Measurements from ENCODE around the gene PLA2G12B. TPM values are rescaled to one million over a fixed set of nuclear protein-coding genes. Genes with fewer than 3 reads are reported as not detected.
A peak's percentile ranks its signal among the peaks of the same experiment; 100 is the strongest.

PLA2G12B gene
- total RNA-seq, 1 experiment from 2014 or later = not detected

- DNase-seq (ENCODE audit: low read depth) = no peak
Measured at GRCh38 chr10:72890086-72890485, 64.5 kb downstream of the PLA2G12B start.

GRCh38 chr10:72889391-72889831 lies 65.2 kb downstream of the PLA2G12B start:
- peak; percentile 26 for DNase-seq (ENCODE audit: low read depth)

GRCh38 chr10:72888151-72888638 lies 66.4 kb downstream of the PLA2G12B start:
- DNase-seq (ENCODE audit: low read depth) = no peak

- DNase-seq (ENCODE audit: low read depth) = no peak
Measured at GRCh38 chr10:72887043-72887442, 67.6 kb downstream of the PLA2G12B start.

- DNase-seq (ENCODE audit: low read depth) = no peak
Measured at GRCh38 chr10:72886621-72887020, 68.0 kb downstream of the PLA2G12B start.

- DNase-seq (ENCODE audit: low read depth) = no peak
Measured at GRCh38 chr10:72885953-72886352, 68.7 kb downstream of the PLA2G12B start.

Other genes starting within 250 kb of the PLA2G12B start
- not detected in 2 replicates for gene OIT3, start 61.1 kb downstream of the PLA2G12B start, total RNA-seq (2014; rRNA removed; shearing (Covaris generic))
- gene P4HA1, start 142.1 kb upstream of the PLA2G12B start, total RNA-seq (2014; rRNA removed; shearing (Covaris generic)) = 165 and 206 TPM in 2 replicates
- gene NUDT13, start 155.6 kb upstream of the PLA2G12B start, total RNA-seq (2014; rRNA removed; shearing (Covaris generic)) = not detected in 2 replicates
- 34.4 and 34.5 TPM in 2 replicates for gene ECD, start 213.2 kb upstream of the PLA2G12B start, total RNA-seq (2014; rRNA removed; shearing (Covaris generic))
- 6.8 and 10.3 TPM in 2 replicates for gene FAM149B1, start 213.3 kb upstream of the PLA2G12B start, total RNA-seq (2014; rRNA removed; shearing (Covaris generic))